ENCODE results near the gene GRK5. TPM values are rescaled to one million over a fixed set of nuclear protein-coding genes. Genes with fewer than 3 reads are reported as not detected.

GRK5 gene
- total RNA-seq, 4 donors from 2014 or later, result 9.2 to 27.3 (median 15.0) TPM

- TF ChIP-seq CTCF (IDR thresholded peaks at IDR 0.05) (no peak), POLR2A (IDR thresholded peaks at IDR 0.05) (no peak)
- peaks cover 6 to 14% of the 10 kb centered on the region in 2 donors for H3K36me3 ChIP-seq
- 88 to 91% methylated on average over 11 of the region's 11 CpGs for WGBS, 2 donors
Measured at GRCh38 chr10:119425102-119425880, 217.9 kb downstream of the GRK5 start.

GRCh38 chr10:119425881-119426170 lies 218.5 kb downstream of the GRK5 start:
- intact Hi-C loops (cut with DNase I), result no loop called here
- Histone ChIP-seq H3K4me3 (replicated peaks in 1 of 3) (no peak overlapping the region), H3K4me1 (peaks cover 28 to 39% of the 10 kb centered on the region in 2 donors), H3K9me3 (no peaks in the 10 kb centered on the region), H3K27ac (no peak overlapping the region), H3K27me3 (no peaks in the 10 kb centered on the region), H3K36me3 (peaks cover 6 to 14% of the 10 kb centered on the region in 2 donors)
- 88 to 100% methylated on average over 4 to 9 of the region's 9 CpGs for WGBS, 2 donors
- TF ChIP-seq POLR2A (IDR thresholded peaks at IDR 0.05) (no peak), CTCF (IDR thresholded peaks at IDR 0.05) (no peak)
- DNase-seq, result no peak

More at GRCh38 chr10:119425102-119425880, 217.9 kb downstream of the GRK5 start:
- DNase-seq, result no peak
- peaks cover 28 to 39% of the 10 kb centered on the region in 2 donors for H3K4me1 ChIP-seq
- no peak overlapping the region for H3K4me3 ChIP-seq (replicated peaks in 1 of 3)
- H3K27me3 ChIP-seq, result no peaks in the 10 kb centered on the region
- intact Hi-C loops (cut with DNase I), result no loop called here
- H3K27ac ChIP-seq, result no peak overlapping the region
- H3K9me3 ChIP-seq, result no peaks in the 10 kb centered on the region

- TF ChIP-seq POLR2A (IDR thresholded peaks at IDR 0.05), result no peak
- TF ChIP-seq CTCF (IDR thresholded peaks at IDR 0.05), result no peak
- DNase-seq, result no peak
- Histone ChIP-seq H3K27me3 (no peaks in the 10 kb centered on the region), H3K9me3 (no peaks in the 10 kb centered on the region), H3K36me3 (peaks cover 11 to 18% of the 10 kb centered on the region in 2 donors), H3K4me1 (peaks cover 25 to 31% of the 10 kb centered on the region in 2 donors), H3K27ac (no peak overlapping the region), H3K4me3 (replicated peaks in 1 of 3) (no peak overlapping the region)
- 86 to 99% methylated on average over 5 of the region's 5 CpGs for WGBS, 2 donors
- intact Hi-C loops (cut with DNase I), result no loop called here
Measured at GRCh38 chr10:119426699-119427098, 219.3 kb downstream of the GRK5 start.

- Histone ChIP-seq H3K27ac (no peak overlapping the region), H3K9me3 (no peaks in the 10 kb centered on the region), H3K4me1 (peaks cover 19 to 24% of the 10 kb centered on the region in 2 donors), H3K27me3 (no peaks in the 10 kb centered on the region), H3K4me3 (replicated peaks in 1 of 3) (no peak overlapping the region), H3K36me3 (peaks cover 11 to 18% of the 10 kb centered on the region in 2 donors)
- intact Hi-C loops (cut with DNase I), result no loop called here
- DNase-seq, result no peak
- WGBS, 2 donors, result 84 to 85% methylated on average over 8 of the region's 8 CpGs
- no peak for TF ChIP-seq CTCF (IDR thresholded peaks at IDR 0.05)
- no peak for TF ChIP-seq POLR2A (IDR thresholded peaks at IDR 0.05)
Measured at GRCh38 chr10:119427263-119427864, 220.0 kb downstream of the GRK5 start.

GRCh38 chr10:119428789-119429188 lies 221.4 kb downstream of the GRK5 start:
- DNase-seq, result no peak
- no peaks in the 10 kb centered on the region for H3K9me3 ChIP-seq
- H3K27me3 ChIP-seq, result no peaks in the 10 kb centered on the region
- H3K4me1 ChIP-seq, result peaks cover 8 to 11% of the 10 kb centered on the region in 2 donors
- peaks cover 11 to 18% of the 10 kb centered on the region in 2 donors for H3K36me3 ChIP-seq
- no peak overlapping the region for H3K4me3 ChIP-seq (replicated peaks in 1 of 3)
- intact Hi-C loops (cut with DNase I), result no loop called here
- H3K27ac ChIP-seq, result no peak overlapping the region
- WGBS, 2 donors, result 89 to 100% methylated on average over 1 to 14 of the region's 14 CpGs
- TF ChIP-seq CTCF (IDR thresholded peaks at IDR 0.05) (no peak), POLR2A (IDR thresholded peaks at IDR 0.05) (no peak)

All from thyroid gland (tissue), 4 donors.